Fibroblast of lung (primary cell): ENCODE results near the gene EML4. TPM values are rescaled to one million over a fixed set of nuclear protein-coding genes. Genes with fewer than 3 reads are reported as not detected.

Source experiments
- DNase-seq, 2 donors: peaks; one replicate each; pipeline versions ENCODE4 v3.0.0 to v3.0.0-alpha.2; 2010; ENCODE audit warnings: low read depth in 2 of 2
- H2AFZ ChIP-seq: 2 replicates; pipeline ENCODE4 v1.5.1; 2012; ENCODE audit warnings: low read length, control low read depth, inconsistent platforms
- H3K27ac ChIP-seq: 2 replicates; pipeline ENCODE4 v1.5.1; 2011; ENCODE audit warnings: low read length, control low read depth; ENCODE audit not compliant: insufficient read depth
- H3K27me3 ChIP-seq: 2 replicates; pipeline ENCODE4 v1.5.1; 2011; ENCODE audit warnings: mild to moderate bottlenecking, low read length; ENCODE audit not compliant: control insufficient read depth, insufficient read depth
- H3K36me3 ChIP-seq: 2 replicates; pipeline ENCODE4 v1.5.1; 2011; ENCODE audit warnings: low read length; ENCODE audit not compliant: control insufficient read depth, insufficient read depth
- H3K4me1 ChIP-seq: 2 replicates; pipeline ENCODE4 v1.5.1; 2011; ENCODE audit warnings: low read length; ENCODE audit not compliant: control insufficient read depth, insufficient read depth; ENCODE audit errors: extremely low read depth
- H3K4me2 ChIP-seq: 2 replicates; pipeline ENCODE4 v1.5.1; 2011; ENCODE audit warnings: low read length, control low read depth; ENCODE audit not compliant: insufficient read depth; ENCODE audit errors: extremely low read depth
- H3K4me3 ChIP-seq, 4 experiments: fragments of 200-600 bp in 1 of 4; sonication (generic) in 1 of 4; replicated peaks in 1 of 4; 2 replicates each; pipeline ENCODE4 v1.5.1; 2011 to 2016; ENCODE audit warnings: low read length in 4 of 4, low read depth in 3 of 4, mild to moderate bottlenecking in 3 of 4, control low read depth in 2 of 4, inconsistent platforms in 1 of 4, mixed read lengths in 1 of 4; ENCODE audit not compliant: insufficient read depth in 1 of 4; ENCODE audit errors: control extremely low read depth in 1 of 4
- H3K79me2 ChIP-seq: 2 replicates; pipeline ENCODE4 v1.5.1; 2012; ENCODE audit warnings: mild to moderate bottlenecking, low read length, inconsistent platforms; ENCODE audit not compliant: control insufficient read depth, insufficient read depth
- H3K9ac ChIP-seq: 2 replicates; pipeline ENCODE4 v1.5.1; 2011; ENCODE audit warnings: mild to moderate bottlenecking, low read length, control low read depth; ENCODE audit not compliant: insufficient read depth
- H3K9me3 ChIP-seq: 2 replicates; pipeline ENCODE4 v1.5.1; 2012; ENCODE audit warnings: low read depth, low read length; ENCODE audit not compliant: control insufficient read depth, insufficient read depth
- H4K20me1 ChIP-seq: 2 replicates; pipeline ENCODE4 v1.5.1; 2011; ENCODE audit warnings: low read length; ENCODE audit not compliant: control insufficient read depth, insufficient read depth; ENCODE audit errors: extremely low read depth
- EZH2 ChIP-seq: IDR thresholded peaks from 2 replicates; pipeline ENCODE4 v1.5.1; 2012; ENCODE audit warnings: low read length, control low read depth, mild to moderate bottlenecking; ENCODE audit errors: missing control alignments
- polyA plus RNA-seq, 2 donors: library from polyadenylated mRNA; depleted of rRNA in 1 of 2; stranded (reverse) in 1 of 2; unstranded in 1 of 2; fragments of >200 nt; gene quantifications; 2 replicates each; pipeline ENCODE4 v1.2.1, GENCODE V29; 2011 to 2012; ENCODE audit warnings: missing spikeins in 1 of 2
- total RNA-seq: library from RNA; depleted of rRNA; stranded (reverse); fragments of >200 nt; gene quantifications from 2 replicates; pipeline ENCODE4 v1.2.1, GENCODE V29; 2014
- TF ChIP-seq, protein P1 (sequence below), 2 donors: IDR thresholded peaks in 1 of 2; conservative IDR thresholded peaks in 1 of 2; 1 replicate in 1 of 2; 2 replicates in 1 of 2; pipeline ENCODE4 v1.5.1; 2011 to 2012; ENCODE audit warnings: low read length in 2 of 2, control low read depth in 1 of 2, inconsistent platforms in 1 of 2, low read depth in 1 of 2, mild to moderate bottlenecking in 1 of 2

Gene EML4
- total and polyA plus RNA-seq, 2 donors (not counting 1 experiment from before 2014, with no cell fraction given), result 49.5 to 62.7 TPM

DNA sequence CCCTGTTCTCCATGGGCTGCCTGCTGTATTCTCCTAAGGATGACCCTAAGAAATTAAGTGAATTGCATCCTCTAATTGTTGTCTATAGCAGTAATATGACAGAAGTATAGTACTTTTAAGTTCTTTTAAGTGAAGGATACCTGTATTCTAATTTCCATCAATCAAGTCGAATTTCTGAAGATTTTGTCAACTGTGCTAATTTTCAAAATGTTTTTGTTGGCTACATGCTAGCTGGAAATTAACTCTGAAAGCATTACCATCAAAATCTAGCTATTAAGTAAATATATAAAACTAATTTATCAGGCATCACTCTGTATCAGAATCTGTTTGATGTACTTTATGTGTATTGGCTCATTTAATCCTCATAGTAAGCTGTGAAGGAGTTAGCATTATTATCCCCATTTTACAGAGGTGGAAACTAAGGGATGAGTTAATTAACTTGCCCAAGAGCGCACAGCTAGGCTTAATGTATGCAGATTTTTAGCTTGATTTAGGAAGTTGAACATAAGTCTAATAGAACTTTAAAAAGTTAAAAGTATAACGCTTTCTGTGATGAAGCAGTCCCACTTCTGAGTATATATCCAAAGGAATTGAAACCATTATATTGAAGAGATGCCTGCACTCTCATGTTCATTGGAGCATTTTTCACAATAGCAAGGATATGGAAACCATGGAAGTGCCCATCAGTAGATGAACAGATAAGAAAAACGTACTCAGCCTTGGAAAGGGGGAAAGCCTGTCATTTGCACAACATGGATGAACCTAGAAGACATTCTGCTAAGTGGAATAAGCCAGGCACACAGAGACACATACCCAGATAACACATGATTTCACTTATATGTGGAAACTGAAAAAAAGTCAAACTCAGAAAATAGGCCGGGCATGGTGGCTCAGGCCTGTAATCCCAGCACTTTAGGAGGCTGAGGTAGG is 32.0 kb downstream of the EML4 start:
- Histone ChIP-seq H3K36me3 (no peaks in the 10 kb centered on the region), H3K9me3 (no peaks in the 10 kb centered on the region), H3K27me3 (no peaks in the 10 kb centered on the region), H2AFZ (no peak overlapping the region), H3K4me2 (no peak overlapping the region), H3K27ac (no peak overlapping the region), H3K4me3 (no peak overlapping the region), H4K20me1 (no peaks in the 10 kb centered on the region), H3K9ac (no peak overlapping the region), H3K79me2 (peaks cover 58% of the 10 kb centered on the region), H3K4me1 (peaks cover 14% of the 10 kb centered on the region)
- no peak for DNase-seq
- TF ChIP-seq, protein P1, sequence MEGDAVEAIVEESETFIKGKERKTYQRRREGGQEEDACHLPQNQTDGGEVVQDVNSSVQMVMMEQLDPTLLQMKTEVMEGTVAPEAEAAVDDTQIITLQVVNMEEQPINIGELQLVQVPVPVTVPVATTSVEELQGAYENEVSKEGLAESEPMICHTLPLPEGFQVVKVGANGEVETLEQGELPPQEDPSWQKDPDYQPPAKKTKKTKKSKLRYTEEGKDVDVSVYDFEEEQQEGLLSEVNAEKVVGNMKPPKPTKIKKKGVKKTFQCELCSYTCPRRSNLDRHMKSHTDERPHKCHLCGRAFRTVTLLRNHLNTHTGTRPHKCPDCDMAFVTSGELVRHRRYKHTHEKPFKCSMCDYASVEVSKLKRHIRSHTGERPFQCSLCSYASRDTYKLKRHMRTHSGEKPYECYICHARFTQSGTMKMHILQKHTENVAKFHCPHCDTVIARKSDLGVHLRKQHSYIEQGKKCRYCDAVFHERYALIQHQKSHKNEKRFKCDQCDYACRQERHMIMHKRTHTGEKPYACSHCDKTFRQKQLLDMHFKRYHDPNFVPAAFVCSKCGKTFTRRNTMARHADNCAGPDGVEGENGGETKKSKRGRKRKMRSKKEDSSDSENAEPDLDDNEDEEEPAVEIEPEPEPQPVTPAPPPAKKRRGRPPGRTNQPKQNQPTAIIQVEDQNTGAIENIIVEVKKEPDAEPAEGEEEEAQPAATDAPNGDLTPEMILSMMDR (conservative IDR thresholded peaks at IDR 0.05 in 1 of 2, IDR thresholded peaks at IDR 0.05 in 1 of 2; ENCODE audit: low read depth in 1 of 2, low read length in 2 of 2), result no peak
- TF ChIP-seq EZH2, result no peak

DNA sequence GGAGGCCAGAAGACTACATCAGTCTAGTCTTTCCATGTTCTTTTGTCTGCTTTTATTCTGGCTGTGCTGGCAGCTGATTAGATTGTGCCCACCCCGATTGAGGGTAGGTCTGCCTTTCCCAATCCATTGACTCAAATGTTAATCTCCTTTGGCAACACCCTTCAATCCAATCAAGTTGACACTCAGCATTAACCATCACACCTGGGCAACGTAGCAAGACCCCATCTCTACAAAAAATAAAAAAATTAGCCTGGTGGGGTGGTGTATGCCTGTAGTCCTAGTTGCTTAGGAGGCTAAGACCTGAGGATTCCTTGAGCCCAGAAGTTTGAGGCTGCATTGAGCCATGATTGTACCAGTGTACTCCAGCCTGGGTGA is 33.5 kb downstream of the EML4 start:
- no peaks in the 10 kb centered on the region for H3K9me3 ChIP-seq
- peaks cover 57% of the 10 kb centered on the region for H3K79me2 ChIP-seq
- H3K27ac ChIP-seq, result no peak overlapping the region
- H3K4me1 ChIP-seq, result peaks cover 12% of the 10 kb centered on the region
- no peak overlapping the region for H3K4me2 ChIP-seq
- no peaks in the 10 kb centered on the region for H4K20me1 ChIP-seq
- no peak for DNase-seq
- TF ChIP-seq EZH2, result no peak
- TF ChIP-seq, protein P1 (conservative IDR thresholded peaks at IDR 0.05 in 1 of 2, IDR thresholded peaks at IDR 0.05 in 1 of 2; ENCODE audit: low read depth in 1 of 2, low read length in 2 of 2), result no peak
- H3K27me3 ChIP-seq, result no peaks in the 10 kb centered on the region
- H2AFZ ChIP-seq, result no peak overlapping the region
- H3K36me3 ChIP-seq, result no peaks in the 10 kb centered on the region
- no peak overlapping the region for H3K4me3 ChIP-seq
- no peak overlapping the region for H3K9ac ChIP-seq

DNA sequence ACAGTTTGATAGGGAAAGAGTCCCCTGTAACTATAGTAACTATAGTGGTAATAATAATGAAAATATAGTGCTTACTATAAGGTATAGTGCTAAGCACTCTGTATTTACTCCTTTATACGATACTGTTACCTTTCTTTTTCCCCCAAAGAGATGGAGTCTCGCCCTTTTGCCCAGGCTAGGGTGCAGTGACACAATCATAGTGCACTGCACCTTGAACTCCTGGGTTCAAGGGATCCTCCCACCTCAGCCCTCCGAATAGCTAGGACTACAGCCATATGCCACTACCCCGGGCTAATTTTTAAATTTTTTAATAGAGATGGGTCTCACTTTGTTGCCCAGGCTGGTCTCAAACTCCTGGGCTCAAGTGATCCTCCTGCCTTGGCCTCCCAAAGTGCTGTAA is 34.6 kb downstream of the EML4 start:
- no peak overlapping the region for H3K9ac ChIP-seq
- no peak overlapping the region for H3K27ac ChIP-seq
- TF ChIP-seq, protein P1 (conservative IDR thresholded peaks at IDR 0.05 in 1 of 2, IDR thresholded peaks at IDR 0.05 in 1 of 2; ENCODE audit: low read depth in 1 of 2, low read length in 2 of 2), result no peak
- no peak for TF ChIP-seq EZH2
- no peak for DNase-seq
- H3K4me1 ChIP-seq, result peaks cover 12% of the 10 kb centered on the region
- H3K79me2 ChIP-seq, result peaks cover 49% of the 10 kb centered on the region
- H3K4me3 ChIP-seq, result no peak overlapping the region
- H3K27me3 ChIP-seq, result no peaks in the 10 kb centered on the region
- no peaks in the 10 kb centered on the region for H3K36me3 ChIP-seq
- H2AFZ ChIP-seq, result no peak overlapping the region
- no peaks in the 10 kb centered on the region for H3K9me3 ChIP-seq
- H4K20me1 ChIP-seq, result no peaks in the 10 kb centered on the region
- no peak overlapping the region for H3K4me2 ChIP-seq
